Loucy (cell line): Measurements from ENCODE around the gene FAM234A.

Experiments used
- EZH2phosphoT487 ChIP-seq: fragments of 200-600 bp; IDR thresholded peaks from 2 replicates; pipeline ENCODE4 v1.6.1; 2018; ENCODE audit warnings: antibody characterized with exemption, mild to moderate bottlenecking, moderate library complexity, borderline replicate concordance
- TF ChIP-seq, protein P1 (sequence below): fragments of 200-600 bp; sonication (generic); conservative IDR thresholded peaks from 2 replicates; pipeline ENCODE4 v1.5.1; 2014; ENCODE audit warnings: mild to moderate bottlenecking, antibody characterized with exemption, low read length

GRCh38 chr16:228852-229730 lies 5.5 kb upstream of the FAM234A start, which contains the start of gene LUC7L:
- TF ChIP-seq, protein P1, sequence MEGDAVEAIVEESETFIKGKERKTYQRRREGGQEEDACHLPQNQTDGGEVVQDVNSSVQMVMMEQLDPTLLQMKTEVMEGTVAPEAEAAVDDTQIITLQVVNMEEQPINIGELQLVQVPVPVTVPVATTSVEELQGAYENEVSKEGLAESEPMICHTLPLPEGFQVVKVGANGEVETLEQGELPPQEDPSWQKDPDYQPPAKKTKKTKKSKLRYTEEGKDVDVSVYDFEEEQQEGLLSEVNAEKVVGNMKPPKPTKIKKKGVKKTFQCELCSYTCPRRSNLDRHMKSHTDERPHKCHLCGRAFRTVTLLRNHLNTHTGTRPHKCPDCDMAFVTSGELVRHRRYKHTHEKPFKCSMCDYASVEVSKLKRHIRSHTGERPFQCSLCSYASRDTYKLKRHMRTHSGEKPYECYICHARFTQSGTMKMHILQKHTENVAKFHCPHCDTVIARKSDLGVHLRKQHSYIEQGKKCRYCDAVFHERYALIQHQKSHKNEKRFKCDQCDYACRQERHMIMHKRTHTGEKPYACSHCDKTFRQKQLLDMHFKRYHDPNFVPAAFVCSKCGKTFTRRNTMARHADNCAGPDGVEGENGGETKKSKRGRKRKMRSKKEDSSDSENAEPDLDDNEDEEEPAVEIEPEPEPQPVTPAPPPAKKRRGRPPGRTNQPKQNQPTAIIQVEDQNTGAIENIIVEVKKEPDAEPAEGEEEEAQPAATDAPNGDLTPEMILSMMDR, result no peak
- no peak for TF ChIP-seq EZH2phosphoT487
